Measurements from ENCODE around the gene TRIM54. TPM values are rescaled to one million over a fixed set of nuclear protein-coding genes. Genes with fewer than 3 reads are reported as not detected.

TRIM54 gene
- total RNA-seq, 1 experiment from 2014 or later, result 2.8 TPM

- POLR2A ChIA-PET (ENCODE audit: low non-redundant PET), result no interaction called here
- BruUV-seq (replicated peaks), result TSS peak; percentile 68
Observed at GRCh38 chr2:27243391-27244130, 38.7 kb upstream of the TRIM54 start.

DNA sequence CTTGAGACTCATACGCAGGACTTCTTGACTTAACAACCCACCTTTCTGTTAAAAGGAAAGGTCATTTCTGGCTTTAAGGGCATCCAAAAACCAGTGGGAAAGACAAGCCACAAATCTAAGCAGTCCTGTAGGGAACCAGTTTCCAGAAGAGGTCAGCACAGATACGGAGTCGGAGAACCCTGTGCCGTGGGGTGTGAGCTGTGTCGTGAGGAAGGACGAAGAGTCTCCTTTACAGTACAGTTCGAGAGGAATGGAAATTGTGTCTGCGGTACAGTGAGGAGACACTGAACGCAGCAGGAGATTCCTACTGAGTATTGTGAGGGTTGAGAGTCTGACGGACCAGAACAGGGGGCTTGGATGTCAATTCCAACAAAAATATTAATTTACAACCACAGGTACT is 37.1 kb upstream of the TRIM54 start:
- POLR2A ChIA-PET (ENCODE audit: low non-redundant PET), result no interaction called here

More at GRCh38 chr2:27243391-27244130, 38.7 kb upstream of the TRIM54 start:
- CTCF ChIA-PET, result no interaction called here
- Histone ChIP-seq H3K27ac (ENCODE audit: low read depth, low read length, poor library complexity, severe bottlenecking) (no peak overlapping the region), H3K4me1 (ENCODE audit: insufficient read depth, low read length, poor library complexity, severe bottlenecking) (no peaks in the 10 kb centered on the region), H3K4me3 (ENCODE audit: low read depth, low read length, poor library complexity, severe bottlenecking) (no peak overlapping the region), H3K27me3 (replicated peaks; ENCODE audit: insufficient read depth, low read depth, low read length, poor library complexity) (no peaks in the 10 kb centered on the region), H3K9me3 (ENCODE audit: low read depth, low read length, poor library complexity, severe bottlenecking) (no peaks in the 10 kb centered on the region), H3K36me3 (ENCODE audit: insufficient read depth, low read length, poor library complexity, severe bottlenecking) (peaks cover 62% of the 10 kb centered on the region)
- no peak for DNase-seq (ENCODE audit: low spot score)
- no peak for TF ChIP-seq CTCF (conservative IDR thresholded peaks at IDR 0.05; ENCODE audit: low read depth, low read length)
- no peak for TF ChIP-seq EZH2 (IDR thresholded peaks at IDR 0.05; ENCODE audit: borderline replicate concordance, low read depth, low read length, poor library complexity, severe bottlenecking)
- intact Hi-C loops (cut with micrococcal nuclease; ENCODE audit: unreplicated experiment), result no loop called here

GRCh38 chr2:27245626-27246025 is 36.6 kb upstream of the TRIM54 start:
- ChIA-PET POLR2A (ENCODE audit: low non-redundant PET) (no interaction called here), CTCF (no interaction called here)
- Histone ChIP-seq H3K4me3 (ENCODE audit: low read depth, low read length, poor library complexity, severe bottlenecking) (no peak overlapping the region), H3K4me1 (ENCODE audit: insufficient read depth, low read length, poor library complexity, severe bottlenecking) (no peaks in the 10 kb centered on the region), H3K9me3 (ENCODE audit: low read depth, low read length, poor library complexity, severe bottlenecking) (no peaks in the 10 kb centered on the region), H3K36me3 (ENCODE audit: insufficient read depth, low read length, poor library complexity, severe bottlenecking) (peaks cover 41% of the 10 kb centered on the region), H3K27me3 (replicated peaks; ENCODE audit: insufficient read depth, low read depth, low read length, poor library complexity) (no peaks in the 10 kb centered on the region), H3K27ac (ENCODE audit: low read depth, low read length, poor library complexity, severe bottlenecking) (no peak overlapping the region)
- DNase-seq (ENCODE audit: low spot score), result no peak
- no peak for TF ChIP-seq CTCF (conservative IDR thresholded peaks at IDR 0.05; ENCODE audit: low read depth, low read length)
- no peak for TF ChIP-seq EZH2 (IDR thresholded peaks at IDR 0.05; ENCODE audit: borderline replicate concordance, low read depth, low read length, poor library complexity, severe bottlenecking)
- intact Hi-C loops (cut with micrococcal nuclease; ENCODE audit: unreplicated experiment), result no loop called here
- BruUV-seq (replicated peaks), result TSS peak; percentile 8

More for the DNA sequence above, 37.1 kb upstream of the TRIM54 start:
- BruUV-seq (replicated peaks), result no TSS peak
- Histone ChIP-seq H3K4me1 (ENCODE audit: insufficient read depth, low read length, poor library complexity, severe bottlenecking) (no peaks in the 10 kb centered on the region), H3K36me3 (ENCODE audit: insufficient read depth, low read length, poor library complexity, severe bottlenecking) (peaks cover 46% of the 10 kb centered on the region), H3K4me3 (ENCODE audit: low read depth, low read length, poor library complexity, severe bottlenecking) (no peak overlapping the region), H3K9me3 (ENCODE audit: low read depth, low read length, poor library complexity, severe bottlenecking) (no peaks in the 10 kb centered on the region), H3K27ac (ENCODE audit: low read depth, low read length, poor library complexity, severe bottlenecking) (no peak overlapping the region), H3K27me3 (replicated peaks; ENCODE audit: insufficient read depth, low read depth, low read length, poor library complexity) (no peaks in the 10 kb centered on the region)
- intact Hi-C loops (cut with micrococcal nuclease; ENCODE audit: unreplicated experiment), result no loop called here
- DNase-seq (ENCODE audit: low spot score), result no peak
- CTCF ChIA-PET, result interaction anchor here (0.6 kb wide), 1 partner anchor 424 kb away, joined by 3 read pairs; no protein-coding TSS in a partner anchor
- TF ChIP-seq CTCF (conservative IDR thresholded peaks at IDR 0.05; ENCODE audit: low read depth, low read length), result no peak
- TF ChIP-seq EZH2 (IDR thresholded peaks at IDR 0.05; ENCODE audit: borderline replicate concordance, low read depth, low read length, poor library complexity, severe bottlenecking), result no peak

Measured in A673 (cell line).